ENCODE data around the gene WNT6.

Gene WNT6

GRCh38 chr2:218855305-218856166 lies 4.1 kb upstream of the WNT6 start:
- DNase-seq (ENCODE audit: low read depth, low spot score) = no peak
- H3K4me3 ChIP-seq (ENCODE audit: low read length) = no peak overlapping the region

GRCh38 chr2:218856167-218856895 lies 3.3 kb upstream of the WNT6 start:
- peak; percentile 54 for DNase-seq (ENCODE audit: low read depth, low spot score)
- no peak overlapping the region for H3K4me3 ChIP-seq (ENCODE audit: low read length)

GRCh38 chr2:218856896-218857243 lies 2.7 kb upstream of the WNT6 start:
- H3K4me3 ChIP-seq (ENCODE audit: low read length) = no peak overlapping the region
- no peak for DNase-seq (ENCODE audit: low read depth, low spot score)

GRCh38 chr2:218857371-218858137 lies 2.1 kb upstream of the WNT6 start:
- DNase-seq (ENCODE audit: low read depth, low spot score) = no peak
- no peak overlapping the region for H3K4me3 ChIP-seq (ENCODE audit: low read length)

- DNase-seq (ENCODE audit: low read depth, low spot score) = no peak
- H3K4me3 ChIP-seq (ENCODE audit: low read length) = no peak overlapping the region
These were observed 1.5 kb upstream of the WNT6 start for GRCh38 chr2:218858138-218858445.

GRCh38 chr2:218858671-218859555 lies 692 bp upstream of the WNT6 start:
- H3K4me3 ChIP-seq (ENCODE audit: low read length) = no peak overlapping the region

GRCh38 chr2:218859988-218860831 lies 605 bp downstream of the WNT6 start:
- no peak overlapping the region for H3K4me3 ChIP-seq (ENCODE audit: low read length)
- DNase-seq (ENCODE audit: low read depth, low spot score) = no peak

More at GRCh38 chr2:218858671-218859555, 692 bp upstream of the WNT6 start:
- DNase-seq (ENCODE audit: low read depth, low spot score) = no peak

GRCh38 chr2:218860950-218861381 lies 1.4 kb downstream of the WNT6 start:
- DNase-seq (ENCODE audit: low read depth, low spot score) = peak; percentile 74
- H3K4me3 ChIP-seq (ENCODE audit: low read length) = peak overlapping the region; percentile 7

- DNase-seq (ENCODE audit: low read depth, low spot score) = no peak
- H3K4me3 ChIP-seq (ENCODE audit: low read length) = no peak overlapping the region
These were observed 2.2 kb downstream of the WNT6 start for GRCh38 chr2:218861645-218862318.

- DNase-seq (ENCODE audit: low read depth, low spot score) = no peak
These were observed 3.5 kb downstream of the WNT6 start for GRCh38 chr2:218863021-218863520.

GRCh38 chr2:218865396-218865795 lies 5.8 kb downstream of the WNT6 start:
- no peak for DNase-seq (ENCODE audit: low read depth, low spot score)
- no peak overlapping the region for H3K4me3 ChIP-seq (ENCODE audit: low read length)

More at GRCh38 chr2:218863021-218863520, 3.5 kb downstream of the WNT6 start:
- no peak overlapping the region for H3K4me3 ChIP-seq (ENCODE audit: low read length)

GRCh38 chr2:218865999-218866398 lies 6.4 kb downstream of the WNT6 start:
- no peak overlapping the region for H3K4me3 ChIP-seq (ENCODE audit: low read length)
- DNase-seq (ENCODE audit: low read depth, low spot score) = no peak

GRCh38 chr2:218867900-218868299 lies 8.3 kb downstream of the WNT6 start:
- no peak for DNase-seq (ENCODE audit: low read depth, low spot score)

GRCh38 chr2:218869064-218869463 lies 9.5 kb downstream of the WNT6 start:
- no peak for DNase-seq (ENCODE audit: low read depth, low spot score)
- no peak overlapping the region for H3K4me3 ChIP-seq (ENCODE audit: low read length)

More at GRCh38 chr2:218867900-218868299, 8.3 kb downstream of the WNT6 start:
- no peak overlapping the region for H3K4me3 ChIP-seq (ENCODE audit: low read length)

- DNase-seq (ENCODE audit: low read depth, low spot score) = no peak
- H3K4me3 ChIP-seq (ENCODE audit: low read length) = no peak overlapping the region
These were observed 11.4 kb downstream of the WNT6 start for GRCh38 chr2:218870984-218871344.

- no peak overlapping the region for H3K4me3 ChIP-seq (ENCODE audit: low read length)
These were observed 12.0 kb downstream of the WNT6 start for GRCh38 chr2:218871345-218872302.

More at GRCh38 chr2:218871345-218872302, 12.0 kb downstream of the WNT6 start:
- DNase-seq (ENCODE audit: low read depth, low spot score) = no peak

Measured in Jurkat, Clone E6-1 (cell line).